Prostate gland (tissue), 2 donors: Measurements from ENCODE around the gene PRLHR. TPM values are rescaled to one million over a fixed set of nuclear protein-coding genes. Genes with fewer than 3 reads are reported as not detected.

Source experiments
- DNase-seq: peaks from one replicate; pipeline ENCODE4 v3.0.0-alpha.2; 2019; ENCODE audit warnings: low spot score
- H3K27ac ChIP-seq, 2 donors: fragments of 200-600 bp; sonication (generic); 2 replicates each; pipeline ENCODE4 v1.5.1; 2017 to 2019
- H3K27me3 ChIP-seq: fragments of 200-600 bp; sonication (generic); replicated peaks from 2 replicates; pipeline ENCODE4 v1.5.1; 2019; ENCODE audit not compliant: insufficient read depth
- H3K36me3 ChIP-seq, 2 donors: fragments of 200-600 bp; sonication (generic); 1 replicate in 1 of 2; 2 replicates in 1 of 2; pipeline versions ENCODE4 v1.5.1 to v1.8.1; 2017 to 2019
- H3K4me1 ChIP-seq: fragments of 200-600 bp; sonication (generic); replicated peaks from 2 replicates; pipeline ENCODE4 v1.5.1; 2019
- H3K4me3 ChIP-seq, 2 donors: fragments of 200-600 bp; sonication (generic); 2 replicates each; pipeline ENCODE4 v1.5.1; 2017 to 2019
- H3K9me3 ChIP-seq: fragments of 200-600 bp; sonication (generic); 2 replicates; pipeline ENCODE4 v1.5.1; 2017
- CTCF ChIP-seq, 4 experiments: fragments of 200-600 bp in 2 of 4; fragments of 450-650 bp in 2 of 4; sonication (generic) in 2 of 4; IDR thresholded peaks; 1 replicate in 3 of 4; 2 replicates in 1 of 4; pipeline ENCODE4 v1.5.1; 2016 to 2019; ENCODE audit warnings: antibody characterized with exemption in 4 of 4, mild to moderate bottlenecking in 2 of 4, moderate library complexity in 2 of 4
- POLR2A ChIP-seq: fragments of 450-650 bp; IDR thresholded peaks from one replicate; pipeline ENCODE4 v1.6.1; 2016; ENCODE audit warnings: antibody characterized with exemption, mild to moderate bottlenecking
- POLR2AphosphoS5 ChIP-seq: sonication (generic); formaldehyde crosslinking; IDR thresholded peaks from one replicate; pipeline ENCODE4 v1.6.1; 2017; ENCODE audit warnings: antibody characterized with exemption
- WGBS: methylation state at CpG from one replicate; pipeline ENCODE4 v1.1.5; 2018; 5-methylcytosine and 5-hydroxymethylcytosine counted together
- intact Hi-C: fragments of 100-400 bp; cut with DNase I; formaldehyde crosslinking; loops from one replicate; pipeline ENCODE4 v1.14.2; 2022
- total RNA-seq, 2 donors: library from RNA; depleted of rRNA; stranded (reverse); fragments of >200 nt; gene quantifications; one replicate each; pipeline ENCODE4 v1.1.0, GENCODE V29; 2016

Gene PRLHR
- total RNA-seq, 2 donors from 2014 or later, result not detected

DNA sequence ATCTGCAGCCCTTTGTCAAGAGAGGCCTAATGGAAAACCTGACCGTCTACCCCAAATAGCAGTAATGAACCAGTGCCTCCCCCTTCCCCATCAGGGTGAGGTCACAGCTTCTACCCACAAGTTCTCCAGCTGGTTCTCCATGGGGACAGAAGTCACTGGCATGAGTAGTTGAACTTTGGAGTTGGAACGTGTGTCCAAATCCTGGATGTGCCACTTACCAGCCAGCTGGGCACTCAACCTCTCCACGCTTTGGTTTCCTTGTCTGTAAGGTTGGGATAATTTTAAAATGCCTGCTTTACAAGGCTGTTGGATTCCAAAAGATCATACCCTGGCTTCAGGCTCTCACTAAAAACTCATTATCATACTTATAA, 25.6 kb downstream of the PRLHR start:
- Histone ChIP-seq H3K9me3 (no peaks in the 10 kb centered on the region), H3K4me3 (no peak overlapping the region), H3K4me1 (no peaks in the 10 kb centered on the region), H3K36me3 (no peaks in the 10 kb centered on the region), H3K27ac (peak overlapping the region in 1 of 2 donors; percentile 59), H3K27me3 (no peaks in the 10 kb centered on the region)
- intact Hi-C loops, result loop anchor here (5.0 kb wide), 4 partner anchors 57 to 457 kb away; partner anchors contain the start of gene NANOS1
- WGBS, result 94% methylated on average over 3 of the region's 3 CpGs
- DNase-seq, result no peak
- TF ChIP-seq POLR2A (no peak), CTCF (IDR thresholded peaks at IDR 0.05) (no peak), POLR2AphosphoS5 (no peak)

DNA sequence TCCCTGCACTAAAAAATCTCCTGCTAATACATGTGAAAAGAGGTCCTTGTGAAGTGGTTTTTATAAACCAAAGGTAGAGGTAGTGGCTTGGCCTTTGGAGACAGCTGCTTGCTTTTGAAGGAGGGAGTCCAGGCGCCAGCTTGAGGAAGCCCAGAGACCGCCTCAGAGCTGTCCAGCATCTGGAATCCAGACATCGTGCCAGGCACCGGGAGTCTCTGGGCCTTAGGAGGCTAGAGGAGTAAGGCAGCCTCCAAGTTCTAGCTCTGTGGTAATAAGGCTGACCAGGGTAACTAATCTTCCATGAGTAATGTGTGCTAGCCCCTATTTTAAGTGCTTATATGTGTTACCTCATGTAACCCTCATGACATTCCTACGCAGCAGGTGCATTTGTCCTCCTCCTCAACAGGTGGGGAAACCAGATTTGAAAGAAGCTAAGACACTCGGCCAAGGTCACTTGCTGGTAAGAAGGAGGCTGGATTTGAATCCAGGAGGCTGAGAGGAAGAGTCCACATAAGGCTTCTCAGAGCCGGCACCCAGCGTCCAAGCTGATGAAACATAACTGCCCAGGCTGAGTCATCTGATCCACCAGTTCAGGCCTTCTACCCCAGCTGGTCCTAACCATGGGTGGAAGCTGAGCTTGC, 26.1 kb downstream of the PRLHR start:
- Histone ChIP-seq H3K4me1 (no peaks in the 10 kb centered on the region), H3K27ac (peak overlapping the region in 1 of 2 donors; percentile 59), H3K36me3 (no peaks in the 10 kb centered on the region), H3K4me3 (no peak overlapping the region), H3K9me3 (no peaks in the 10 kb centered on the region), H3K27me3 (no peaks in the 10 kb centered on the region)
- intact Hi-C loops, result loop anchor here (5.0 kb wide), 1 partner anchor 233 kb away; no protein-coding TSS in a partner anchor
- 93% methylated on average over 8 of the region's 8 CpGs for WGBS
- no peak for TF ChIP-seq POLR2AphosphoS5
- TF ChIP-seq POLR2A, result no peak
- TF ChIP-seq CTCF (IDR thresholded peaks at IDR 0.05), result no peak
- DNase-seq, result no peak

DNA sequence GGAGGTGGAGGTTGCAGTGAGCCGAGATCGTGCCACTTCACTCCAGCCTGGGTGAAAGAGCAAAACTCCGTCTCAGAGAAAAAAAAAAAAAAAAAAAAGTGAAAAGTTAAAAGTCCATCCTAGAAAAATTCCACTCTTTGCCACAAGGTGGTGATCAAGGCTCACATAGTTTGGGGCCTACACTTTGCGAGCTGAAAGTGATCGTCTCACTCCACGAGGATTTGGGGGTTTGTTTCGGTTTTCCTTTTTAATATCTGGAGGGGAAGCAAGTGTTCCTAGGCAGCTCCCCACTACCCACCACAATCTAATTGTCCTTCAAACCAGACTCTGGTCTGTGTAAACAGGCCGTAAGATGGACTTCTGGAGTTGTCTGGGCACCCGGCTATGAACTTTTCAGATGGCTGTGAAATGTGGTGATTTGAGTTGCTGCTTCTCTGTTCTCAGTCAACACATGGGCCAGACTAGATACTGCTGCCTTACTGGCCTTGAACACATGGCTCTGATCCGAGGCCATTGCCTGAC, 27.1 kb downstream of the PRLHR start:
- WGBS, result 18% methylated on average over 10 of the region's 10 CpGs
- no peak overlapping the region for H3K4me3 ChIP-seq
- intact Hi-C loops, result loop anchor here (5.0 kb wide), 1 partner anchor 234 kb away; no protein-coding TSS in a partner anchor
- H3K4me1 ChIP-seq, result no peaks in the 10 kb centered on the region
- TF ChIP-seq CTCF (IDR thresholded peaks at IDR 0.05), result peak; percentile 69 to 85 (median 72)
- TF ChIP-seq POLR2A, result no peak
- TF ChIP-seq POLR2AphosphoS5, result peak; percentile 29
- no peaks in the 10 kb centered on the region for H3K36me3 ChIP-seq
- no peaks in the 10 kb centered on the region for H3K27me3 ChIP-seq
- DNase-seq, result peak; percentile 53
- H3K27ac ChIP-seq, result no peak overlapping the region
- no peaks in the 10 kb centered on the region for H3K9me3 ChIP-seq

GRCh38 chr10:118567701-118568248, 27.7 kb downstream of the PRLHR start:
- no peak for TF ChIP-seq CTCF (IDR thresholded peaks at IDR 0.05)
- no peak for TF ChIP-seq POLR2AphosphoS5
- TF ChIP-seq POLR2A, result no peak
- Histone ChIP-seq H3K4me3 (no peak overlapping the region), H3K36me3 (no peaks in the 10 kb centered on the region), H3K9me3 (no peaks in the 10 kb centered on the region), H3K27me3 (no peaks in the 10 kb centered on the region), H3K4me1 (no peaks in the 10 kb centered on the region), H3K27ac (no peak overlapping the region)
- WGBS, result 79% methylated on average over 11 of the region's 11 CpGs
- DNase-seq, result no peak
- intact Hi-C loops, result loop anchor here (2.0 to 5.0 kb wide), 2 partner anchors 153 to 235 kb away; no protein-coding TSS in a partner anchor
